Right lobe of liver (tissue), 4 donors: ENCODE data around the gene DAZAP1.

ENCODE experiments used
- POLR2A ChIP-seq: fragments of 450-650 bp; IDR thresholded peaks from one replicate; pipeline ENCODE4 v1.6.1; 2017; ENCODE audit warnings: antibody characterized with exemption, mild to moderate bottlenecking
- TF ChIP-seq, protein P1 (sequence below), 4 donors: fragments of 200-600 bp in 3 of 4; fragments of 450-650 bp in 1 of 4; IDR thresholded peaks; one replicate each; pipeline versions ENCODE4 v1.5.1 to v1.8.0; 2016 to 2022; ENCODE audit warnings: antibody characterized with exemption in 4 of 4, mild to moderate bottlenecking in 2 of 4
- donor health status: DM: no; HTN: no; CAD: no.
- donor health status: DM: no; HTN: no; CAD: no.
- donor health status: DM: no; HTN: yes; CAD: no.

DNA sequence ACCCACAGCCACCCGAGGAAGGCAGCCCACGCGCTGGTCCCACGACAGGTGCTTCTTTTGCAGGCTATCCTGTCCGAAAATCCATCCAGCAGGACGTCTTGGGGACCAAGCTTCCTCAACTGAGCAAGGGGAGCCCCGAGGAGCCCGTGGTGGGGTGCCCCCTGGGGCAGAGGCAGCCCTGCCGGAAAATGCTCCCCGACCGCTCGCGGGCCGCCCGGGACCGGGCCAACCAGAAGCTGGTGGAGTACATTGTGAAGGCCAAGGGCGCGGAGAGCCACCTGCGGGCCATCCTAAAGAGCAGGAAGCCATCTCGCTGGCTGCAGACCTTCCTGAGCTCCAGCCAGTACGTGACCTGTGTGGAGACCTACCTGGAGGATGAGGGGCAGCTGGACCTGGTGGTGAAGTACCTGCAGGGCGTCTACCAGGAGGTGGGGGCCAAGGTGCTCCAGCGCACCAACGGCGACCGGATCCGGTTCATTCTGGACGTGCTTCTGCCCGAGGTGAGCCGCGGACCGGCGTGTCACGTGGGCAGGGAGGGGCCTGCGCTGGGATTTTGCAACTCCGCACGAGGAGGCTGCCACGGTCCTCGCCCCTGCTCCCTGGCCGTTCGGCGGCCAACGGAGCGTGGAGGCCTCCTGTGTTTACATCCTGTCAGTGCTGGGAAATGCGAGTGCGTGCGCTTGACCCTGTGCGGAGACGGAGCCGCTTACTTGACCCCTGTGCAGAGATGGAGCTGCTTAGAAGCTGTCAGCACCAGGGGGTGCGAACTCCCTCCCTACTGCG, 36.6 kb upstream of the DAZAP1 start:
- no peak for TF ChIP-seq POLR2A
- TF ChIP-seq, protein P1, sequence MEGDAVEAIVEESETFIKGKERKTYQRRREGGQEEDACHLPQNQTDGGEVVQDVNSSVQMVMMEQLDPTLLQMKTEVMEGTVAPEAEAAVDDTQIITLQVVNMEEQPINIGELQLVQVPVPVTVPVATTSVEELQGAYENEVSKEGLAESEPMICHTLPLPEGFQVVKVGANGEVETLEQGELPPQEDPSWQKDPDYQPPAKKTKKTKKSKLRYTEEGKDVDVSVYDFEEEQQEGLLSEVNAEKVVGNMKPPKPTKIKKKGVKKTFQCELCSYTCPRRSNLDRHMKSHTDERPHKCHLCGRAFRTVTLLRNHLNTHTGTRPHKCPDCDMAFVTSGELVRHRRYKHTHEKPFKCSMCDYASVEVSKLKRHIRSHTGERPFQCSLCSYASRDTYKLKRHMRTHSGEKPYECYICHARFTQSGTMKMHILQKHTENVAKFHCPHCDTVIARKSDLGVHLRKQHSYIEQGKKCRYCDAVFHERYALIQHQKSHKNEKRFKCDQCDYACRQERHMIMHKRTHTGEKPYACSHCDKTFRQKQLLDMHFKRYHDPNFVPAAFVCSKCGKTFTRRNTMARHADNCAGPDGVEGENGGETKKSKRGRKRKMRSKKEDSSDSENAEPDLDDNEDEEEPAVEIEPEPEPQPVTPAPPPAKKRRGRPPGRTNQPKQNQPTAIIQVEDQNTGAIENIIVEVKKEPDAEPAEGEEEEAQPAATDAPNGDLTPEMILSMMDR (IDR thresholded peaks at IDR 0.05), result no peak
